ENCODE measurements around the gene FEM1A. TPM values are rescaled to one million over a fixed set of nuclear protein-coding genes. Genes with fewer than 3 reads are reported as not detected.

FEM1A gene
- total RNA-seq, 6 experiments from 2014 or later = 4.7 to 11.9 (median 5.6) TPM

DNA sequence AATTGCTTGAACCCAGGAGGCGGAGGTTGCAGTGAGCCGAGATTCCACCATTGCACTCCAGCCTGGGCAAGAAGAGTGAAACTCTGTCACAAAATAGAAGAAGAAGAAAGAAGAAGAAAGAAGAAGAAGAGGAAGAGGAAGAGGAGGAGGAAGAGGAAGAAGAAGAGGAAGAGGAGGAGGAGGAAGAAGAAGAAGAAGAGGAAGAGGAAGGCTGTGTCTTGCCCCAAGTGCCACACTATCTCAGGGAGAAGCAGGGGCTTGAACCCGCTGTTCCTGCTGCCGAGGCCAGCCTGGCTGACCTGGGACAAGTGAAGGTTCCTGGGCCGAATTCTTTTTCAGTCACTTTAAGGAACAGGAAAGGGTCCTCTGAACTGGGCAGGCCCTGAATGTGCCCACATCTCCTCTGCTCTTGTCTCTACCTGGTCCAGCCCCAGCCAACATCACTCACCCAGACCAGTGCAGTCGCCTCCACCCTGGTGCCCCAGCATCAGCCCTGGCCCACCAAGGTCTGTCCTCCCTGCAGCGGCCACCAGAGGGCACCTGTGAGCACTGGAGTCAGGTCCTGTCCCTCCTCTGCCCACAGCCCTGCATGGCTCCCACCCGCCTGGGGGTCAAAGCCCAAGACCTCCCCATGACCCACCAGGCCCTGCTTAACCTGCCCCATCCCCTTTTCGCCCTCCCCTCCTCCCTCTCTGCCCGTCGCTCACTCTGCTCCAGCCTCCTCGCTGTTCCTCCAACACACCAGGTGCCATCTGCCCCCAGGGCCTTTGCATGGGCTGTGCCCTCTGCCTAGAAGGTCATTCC lies 20.0 kb downstream of the FEM1A start:
- TF ChIP-seq, protein P1, sequence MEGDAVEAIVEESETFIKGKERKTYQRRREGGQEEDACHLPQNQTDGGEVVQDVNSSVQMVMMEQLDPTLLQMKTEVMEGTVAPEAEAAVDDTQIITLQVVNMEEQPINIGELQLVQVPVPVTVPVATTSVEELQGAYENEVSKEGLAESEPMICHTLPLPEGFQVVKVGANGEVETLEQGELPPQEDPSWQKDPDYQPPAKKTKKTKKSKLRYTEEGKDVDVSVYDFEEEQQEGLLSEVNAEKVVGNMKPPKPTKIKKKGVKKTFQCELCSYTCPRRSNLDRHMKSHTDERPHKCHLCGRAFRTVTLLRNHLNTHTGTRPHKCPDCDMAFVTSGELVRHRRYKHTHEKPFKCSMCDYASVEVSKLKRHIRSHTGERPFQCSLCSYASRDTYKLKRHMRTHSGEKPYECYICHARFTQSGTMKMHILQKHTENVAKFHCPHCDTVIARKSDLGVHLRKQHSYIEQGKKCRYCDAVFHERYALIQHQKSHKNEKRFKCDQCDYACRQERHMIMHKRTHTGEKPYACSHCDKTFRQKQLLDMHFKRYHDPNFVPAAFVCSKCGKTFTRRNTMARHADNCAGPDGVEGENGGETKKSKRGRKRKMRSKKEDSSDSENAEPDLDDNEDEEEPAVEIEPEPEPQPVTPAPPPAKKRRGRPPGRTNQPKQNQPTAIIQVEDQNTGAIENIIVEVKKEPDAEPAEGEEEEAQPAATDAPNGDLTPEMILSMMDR (IDR thresholded peaks at IDR 0.05) = peak; percentile 78 to 94 (median 89)
- TF ChIP-seq POLR2A (IDR thresholded peaks at IDR 0.05) = no peak
- intact Hi-C loops (cut with DNase I) = no loop called here
- peak; percentile 83 to 86 (median 85) for DNase-seq
- Histone ChIP-seq H3K27me3 (no peaks in the 10 kb centered on the region), H3K9me3 (no peaks in the 10 kb centered on the region), H3K36me3 (peaks cover 0 to 3% (median 1%) of the 10 kb centered on the region in 4 donors), H3K27ac (no peak overlapping the region), H3K4me3 (no peak overlapping the region), H3K4me1 (peaks cover 0 to 5% (median 2%) of the 10 kb centered on the region in 4 donors)
- 46% methylated on average over 8 of the region's 12 CpGs for WGBS (ENCODE audit: insufficient coverage, low coverage, low lambda C conversion rate, missing lambda C conversion rate)
- peak; percentile 60 to 74 (median 69) for ATAC-seq

DNA sequence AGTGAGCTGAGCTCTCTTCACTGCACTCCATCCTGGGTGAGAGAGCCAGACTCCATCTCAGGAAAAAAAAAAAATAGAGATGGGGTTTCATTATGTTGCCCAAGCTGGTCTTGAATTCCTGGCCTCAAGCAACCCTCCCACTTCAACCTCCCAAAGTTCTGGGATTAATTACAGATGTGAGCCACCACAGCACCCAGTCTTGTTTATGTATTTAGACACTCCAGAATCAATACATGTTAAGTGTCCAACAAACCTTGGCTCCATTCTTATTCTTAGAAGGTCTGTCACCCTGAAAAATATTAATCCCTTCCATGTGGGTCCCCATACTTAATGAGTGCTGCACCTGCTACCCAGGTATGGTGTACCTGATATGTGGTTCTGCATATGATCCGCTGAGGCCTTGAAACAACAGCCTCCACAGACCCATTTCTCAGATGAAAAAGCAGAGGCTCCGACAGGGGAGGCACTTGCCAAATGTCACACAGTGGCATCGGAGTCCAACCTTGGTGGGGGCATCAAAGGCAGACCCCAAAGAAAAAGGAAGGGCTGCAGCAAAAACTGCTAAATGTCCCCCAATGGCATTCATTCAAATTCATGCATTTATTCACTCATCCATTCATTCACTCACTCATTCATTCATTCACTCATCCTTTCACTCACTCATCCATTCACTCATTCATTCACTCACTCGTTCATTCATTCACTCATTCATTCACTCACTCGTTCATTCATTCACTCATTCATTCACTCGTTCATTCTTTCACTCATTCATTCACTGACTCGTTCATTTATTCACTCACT lies 23.3 kb downstream of the FEM1A start:
- H3K27me3 ChIP-seq = no peaks in the 10 kb centered on the region
- 47% methylated on average over 5 of the region's 7 CpGs for WGBS (ENCODE audit: insufficient coverage, low coverage, low lambda C conversion rate, missing lambda C conversion rate)
- H3K9me3 ChIP-seq = no peaks in the 10 kb centered on the region
- DNase-seq (no peak), ATAC-seq (no peak)
- H3K36me3 ChIP-seq = peaks cover 0 to 19% (median 12%) of the 10 kb centered on the region in 4 donors
- no peak overlapping the region for H3K27ac ChIP-seq
- intact Hi-C loops (cut with DNase I) = loop anchor here in 1 of 2 donors (5.0 kb wide), 1 partner anchor 37 kb away; no protein-coding TSS in a partner anchor
- TF ChIP-seq, protein P1 (IDR thresholded peaks at IDR 0.05) = no peak
- TF ChIP-seq POLR2A (IDR thresholded peaks at IDR 0.05) = no peak
- H3K4me3 ChIP-seq = peak overlapping the region in 1 of 3 donors; percentile 11
- H3K4me1 ChIP-seq = peaks cover 0 to 5% (median 2%) of the 10 kb centered on the region in 4 donors

DNA sequence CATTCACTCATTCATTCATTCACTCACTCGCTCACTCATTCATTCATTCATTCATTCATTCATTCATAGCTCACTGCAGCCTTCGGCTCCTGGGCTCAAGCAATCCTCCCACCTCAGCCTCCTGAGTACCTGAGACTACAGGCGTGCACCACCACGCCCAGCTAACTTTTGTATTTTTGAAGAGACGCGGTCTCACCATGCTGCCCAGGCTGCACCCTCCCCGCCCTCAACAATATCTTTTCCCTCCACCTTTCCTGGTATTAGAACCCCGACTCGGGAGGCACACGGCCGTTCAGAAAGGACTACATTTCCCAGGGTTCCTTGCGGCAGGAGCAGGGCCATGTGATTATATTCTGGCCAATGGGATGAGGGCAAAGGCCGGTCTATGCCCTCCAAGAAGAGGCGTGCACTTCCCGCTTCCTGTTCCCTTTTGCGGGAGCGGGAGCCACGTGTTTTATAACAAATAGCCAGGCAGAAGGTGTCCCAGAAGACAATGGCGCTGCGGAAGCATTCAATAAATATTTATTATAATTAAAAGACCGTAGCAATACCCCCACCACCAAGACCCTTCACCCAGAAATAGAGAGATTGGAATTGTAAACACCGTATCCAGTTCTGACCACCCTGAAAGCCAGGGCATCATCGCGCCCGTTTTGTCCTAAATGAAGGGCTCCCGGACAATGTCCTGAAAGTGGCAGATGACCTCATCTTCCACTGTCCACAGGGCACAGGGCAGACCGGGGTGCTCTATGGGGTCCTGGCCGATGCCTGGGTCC lies 24.1 kb downstream of the FEM1A start:
- TF ChIP-seq POLR2A (IDR thresholded peaks at IDR 0.05) = no peak
- TF ChIP-seq, protein P1 (IDR thresholded peaks at IDR 0.05) = no peak
- Histone ChIP-seq H3K36me3 (peaks cover 0 to 19% (median 12%) of the 10 kb centered on the region in 4 donors), H3K27me3 (no peaks in the 10 kb centered on the region), H3K27ac (no peak overlapping the region), H3K9me3 (no peaks in the 10 kb centered on the region), H3K4me1 (peaks cover 0 to 5% (median 2%) of the 10 kb centered on the region in 4 donors), H3K4me3 (peak overlapping the region in 1 of 3 donors; percentile 11)
- ATAC-seq (peak; percentile 82 to 96 (median 91)), DNase-seq (peak; percentile 86 to 92 (median 91))
- WGBS (ENCODE audit: insufficient coverage, low coverage, low lambda C conversion rate, missing lambda C conversion rate) = 23% methylated on average over 24 of the region's 28 CpGs
- intact Hi-C loops (cut with DNase I) = loop anchor here in 1 of 2 donors (5.0 kb wide), 1 partner anchor 37 kb away; no protein-coding TSS in a partner anchor

Data from right lobe of liver (tissue), 6 donors.